Stimulated activated CD8-positive, alpha-beta memory T cell treated with anti-CD3 and anti-CD28 coated beads, Interleukin-15, amount 100 ng/mL, for 4 hours (primary cell): ENCODE results near the gene PTGFRN.
"Not testable (repeated sequence)": the region's sequence is repeated elsewhere in the genome, so short reads cannot be mapped to it uniquely, and the experiment has no call there.

ENCODE experiments used
- DNase-seq, 2 donors: peaks; one replicate each; pipeline ENCODE4 v3.0.0-alpha.2; 2020; ENCODE audit warnings: low read depth in 2 of 2

PTGFRN gene

DNA sequence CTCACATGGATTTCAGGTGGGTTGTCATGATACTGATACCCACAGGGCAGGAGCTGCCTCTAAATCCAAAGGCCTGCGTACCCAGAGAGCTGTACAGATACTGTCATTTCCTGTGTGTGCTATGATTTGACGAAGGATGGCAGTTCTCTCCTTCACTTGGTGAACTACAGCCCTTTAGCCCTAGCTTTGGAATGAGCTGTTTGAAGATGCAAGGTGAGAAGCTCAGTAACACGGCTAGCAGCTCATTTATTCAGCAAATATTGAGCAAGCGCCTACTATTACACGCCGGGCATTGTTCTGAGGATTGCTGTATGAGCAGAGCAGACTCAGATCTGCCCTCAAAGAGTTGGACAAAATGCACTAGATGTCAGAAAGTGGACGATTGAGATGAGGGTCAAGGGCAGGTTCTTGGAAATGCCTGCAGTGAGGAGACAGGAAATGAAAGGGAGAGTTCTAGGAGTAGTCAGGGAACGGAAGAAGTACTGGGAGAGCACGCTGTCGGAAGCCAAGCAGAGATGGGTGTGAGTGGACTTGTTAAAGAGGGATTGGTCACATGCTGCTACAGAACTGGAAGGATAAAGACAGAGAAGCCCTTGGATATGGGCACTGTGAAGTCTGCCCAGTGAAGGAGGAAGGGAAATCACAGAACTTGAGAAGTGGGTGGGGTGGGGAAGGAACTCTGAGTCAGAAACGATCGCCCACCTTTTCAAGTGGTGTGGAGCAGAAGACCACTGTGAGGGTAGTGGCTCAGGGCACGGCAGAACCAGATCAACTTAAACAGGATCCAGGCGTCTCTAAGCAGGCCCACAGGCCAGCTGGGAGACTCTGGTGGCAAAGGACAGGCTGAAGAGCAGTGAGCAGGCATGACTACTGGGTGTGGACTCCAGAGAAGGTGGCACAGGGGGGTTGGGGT is 7.1 kb downstream of the PTGFRN start:
- no peak for DNase-seq

DNA sequence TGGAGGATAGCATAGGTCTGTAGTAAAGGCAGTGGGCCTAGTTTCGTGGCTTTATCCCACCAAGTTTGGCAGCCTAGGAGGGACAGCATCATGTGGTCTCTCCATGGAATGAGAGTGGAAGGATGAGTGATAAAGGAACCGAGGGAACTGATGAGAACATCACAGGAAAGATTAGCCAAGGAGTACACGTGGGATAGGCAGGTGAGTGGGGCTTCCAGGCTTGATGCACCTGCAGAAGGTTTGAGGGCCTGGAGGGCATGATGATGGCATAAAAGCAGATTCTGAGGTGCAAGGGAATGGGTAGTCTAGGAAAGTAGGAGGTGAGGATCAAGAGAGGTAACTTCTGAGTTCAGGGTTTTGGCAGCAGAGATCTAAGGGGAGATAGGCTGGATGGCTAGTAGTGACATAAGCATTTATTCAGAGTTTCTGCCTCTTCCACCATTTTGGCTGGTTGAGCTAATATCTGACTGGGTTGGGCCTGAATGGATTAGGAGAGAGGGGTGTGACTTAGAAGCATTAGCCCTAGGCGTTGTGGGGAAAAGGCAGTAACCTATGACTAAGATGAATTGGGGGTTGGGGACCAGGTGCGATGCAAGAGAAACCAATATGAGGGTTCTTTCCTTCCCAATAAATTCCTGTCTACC is 9.1 kb downstream of the PTGFRN start:
- DNase-seq, result no peak

DNA sequence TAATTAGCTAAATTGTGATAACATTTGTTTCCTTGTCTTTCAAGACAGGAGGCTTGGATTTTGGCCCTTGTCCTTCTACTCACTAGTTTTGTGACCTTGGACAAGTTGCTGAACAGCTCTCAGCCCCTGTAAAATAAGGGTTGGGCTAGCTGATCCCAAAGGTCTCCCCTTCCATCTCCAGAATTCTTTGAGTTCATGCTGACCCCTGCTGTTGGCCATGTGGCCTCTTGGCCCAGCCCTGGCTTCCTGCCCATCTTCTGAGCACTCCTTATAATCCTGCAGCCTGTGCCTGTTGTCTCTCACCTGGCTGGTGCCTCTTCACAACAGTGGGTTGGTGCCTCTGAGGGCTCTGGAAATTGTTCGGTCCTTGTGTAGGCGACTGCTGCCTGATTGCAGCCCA is 10.1 kb downstream of the PTGFRN start:
- no peak for DNase-seq

DNA sequence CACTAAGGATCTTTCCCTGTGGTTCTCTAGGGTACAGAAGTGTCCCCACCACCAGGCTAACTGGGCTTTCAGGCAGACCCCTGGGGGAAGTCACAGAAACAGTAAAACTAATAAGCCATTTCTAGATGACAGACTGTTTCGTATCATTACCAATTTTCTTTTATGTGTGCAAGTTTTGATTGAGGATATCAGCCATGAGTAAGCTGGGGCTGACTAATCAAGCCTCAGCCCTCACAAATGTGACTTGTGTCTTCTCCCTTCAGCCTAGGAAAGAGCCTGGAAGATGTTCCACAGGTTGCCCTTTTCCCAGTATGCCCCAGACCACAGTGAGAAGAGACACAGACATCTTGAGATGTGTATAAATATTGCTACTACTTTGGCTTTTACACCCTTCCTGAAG is 10.5 kb downstream of the PTGFRN start:
- DNase-seq, result no peak

DNA sequence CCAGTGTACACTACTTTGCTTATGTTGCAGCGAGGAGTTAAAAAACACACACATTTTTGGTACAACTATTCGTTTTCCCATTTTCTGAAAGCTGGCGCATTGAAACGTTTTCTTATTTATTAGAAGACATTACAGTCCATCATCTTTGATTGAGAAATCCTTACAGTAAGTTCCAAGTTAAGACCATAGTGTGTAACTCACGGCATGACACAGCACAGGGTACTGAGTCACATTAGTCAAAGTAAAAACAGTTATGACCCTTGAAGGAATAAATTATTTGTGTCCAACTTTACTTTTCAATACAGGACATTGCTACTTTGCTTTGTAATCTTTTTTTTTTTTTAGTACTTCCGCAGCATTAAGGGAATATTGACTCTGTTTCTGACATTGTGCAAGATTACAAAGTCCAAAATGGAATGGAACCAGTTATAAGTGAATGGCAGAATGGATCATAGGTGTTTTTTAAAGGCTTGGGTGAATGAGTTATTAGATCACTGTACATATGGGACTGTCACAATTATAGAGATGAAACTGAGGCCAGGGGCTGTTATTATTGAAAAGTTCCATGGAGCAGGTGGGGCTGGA is 11.7 kb downstream of the PTGFRN start:
- DNase-seq, result no peak

DNA sequence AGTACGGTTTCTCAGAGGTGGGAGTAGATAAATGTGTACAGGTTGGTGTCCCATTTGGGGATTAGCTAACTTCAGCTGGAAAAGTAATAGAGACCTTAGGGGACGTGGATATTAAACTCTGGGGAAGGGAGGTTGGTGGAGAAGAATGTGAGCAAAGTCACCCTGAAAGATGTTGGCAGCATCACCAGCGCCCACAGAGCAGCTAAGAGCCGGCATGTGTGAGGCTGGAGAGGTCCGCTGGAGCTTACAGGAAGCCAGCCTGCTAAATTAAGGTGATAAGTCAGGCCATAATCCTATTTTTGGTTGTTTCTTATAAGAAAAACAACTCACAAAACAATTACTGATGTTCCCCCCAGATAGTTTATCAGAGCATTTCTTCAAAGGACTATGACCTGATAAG is 12.2 kb downstream of the PTGFRN start:
- no peak for DNase-seq

DNA sequence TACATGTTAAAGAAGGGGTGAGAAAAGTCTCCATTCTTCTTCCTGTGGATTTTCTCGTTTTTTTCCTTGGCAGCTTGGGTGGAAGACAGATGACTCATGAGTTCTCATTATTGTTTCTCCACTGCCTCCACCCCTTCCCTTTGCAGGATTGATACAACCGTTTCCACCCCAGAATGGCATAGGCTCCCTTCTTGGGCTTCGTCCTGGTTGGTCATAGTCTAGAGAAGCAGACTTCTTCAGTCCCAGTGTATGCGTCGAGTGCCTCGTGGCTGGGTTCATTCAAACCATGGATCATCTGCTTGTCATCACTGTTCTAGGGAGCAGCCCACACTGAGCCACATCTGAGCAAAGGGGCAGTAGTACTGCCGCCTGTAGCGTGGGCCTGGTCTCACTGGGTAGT is 13.7 kb downstream of the PTGFRN start:
- DNase-seq, result no peak

DNA sequence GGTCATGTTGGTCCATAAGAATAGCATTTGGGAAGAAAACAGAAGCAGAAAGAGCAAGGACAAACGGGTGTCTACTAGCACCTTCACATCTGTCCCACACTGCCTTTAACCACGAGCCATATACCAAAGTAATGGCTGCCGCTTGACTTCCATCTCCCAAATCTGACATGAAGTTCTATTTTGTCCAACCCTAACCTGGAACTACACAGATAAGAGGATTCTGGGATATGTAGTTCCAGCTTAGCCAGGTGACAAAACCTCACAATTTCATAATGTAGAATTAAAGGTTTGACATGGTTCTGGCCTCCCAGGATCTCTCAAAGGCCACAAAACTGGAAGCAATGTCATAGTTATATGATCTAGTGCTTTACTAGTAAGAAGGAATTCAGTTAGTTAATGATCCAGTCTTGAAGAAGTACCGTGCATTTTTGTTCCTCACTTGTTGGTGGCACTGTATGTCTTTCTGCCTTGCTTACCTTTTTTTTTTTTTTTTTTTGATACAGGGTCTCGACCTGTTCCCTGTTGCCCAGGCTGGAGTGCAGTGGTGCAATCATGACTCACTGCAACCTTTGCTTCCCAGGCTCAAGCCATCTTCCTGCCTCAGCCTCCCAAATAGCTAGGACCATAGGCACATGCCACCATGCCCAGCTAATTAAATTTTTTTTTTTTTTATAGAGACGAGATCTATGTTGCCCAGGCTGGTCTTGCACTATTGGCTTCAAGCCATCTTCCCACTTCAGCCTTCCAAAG is 17.5 kb downstream of the PTGFRN start:
- no peak for DNase-seq

DNA sequence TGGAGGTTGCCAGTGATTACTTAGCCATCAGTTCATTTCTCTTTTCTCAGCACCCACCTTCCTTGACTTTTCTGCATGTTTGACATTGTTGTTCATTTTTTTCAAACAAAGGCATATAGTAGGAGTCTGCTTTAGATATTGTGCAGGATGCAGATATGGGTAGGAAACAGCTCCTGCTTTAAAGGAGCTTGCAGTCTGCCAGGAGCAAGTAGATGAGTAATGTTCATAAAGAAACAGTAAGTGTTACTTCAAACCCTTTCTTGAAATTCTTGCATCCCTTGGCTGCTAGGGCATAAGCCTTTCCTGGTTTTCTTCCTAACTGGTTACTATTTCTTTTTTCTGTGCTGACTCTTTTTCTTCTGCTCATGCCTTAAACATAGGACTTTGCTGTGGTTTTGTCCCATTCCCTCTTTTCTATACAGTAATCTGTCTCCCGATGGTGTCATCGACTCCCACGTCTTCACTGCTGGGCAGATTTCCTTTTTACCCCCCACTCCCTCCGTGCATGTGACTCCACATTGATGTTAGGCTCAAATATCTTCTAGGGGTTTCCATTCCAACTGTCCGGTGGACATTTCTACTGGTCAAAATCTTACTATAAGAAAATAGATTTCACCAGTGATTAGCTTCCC is 20.4 kb downstream of the PTGFRN start:
- DNase-seq, result no peak

DNA sequence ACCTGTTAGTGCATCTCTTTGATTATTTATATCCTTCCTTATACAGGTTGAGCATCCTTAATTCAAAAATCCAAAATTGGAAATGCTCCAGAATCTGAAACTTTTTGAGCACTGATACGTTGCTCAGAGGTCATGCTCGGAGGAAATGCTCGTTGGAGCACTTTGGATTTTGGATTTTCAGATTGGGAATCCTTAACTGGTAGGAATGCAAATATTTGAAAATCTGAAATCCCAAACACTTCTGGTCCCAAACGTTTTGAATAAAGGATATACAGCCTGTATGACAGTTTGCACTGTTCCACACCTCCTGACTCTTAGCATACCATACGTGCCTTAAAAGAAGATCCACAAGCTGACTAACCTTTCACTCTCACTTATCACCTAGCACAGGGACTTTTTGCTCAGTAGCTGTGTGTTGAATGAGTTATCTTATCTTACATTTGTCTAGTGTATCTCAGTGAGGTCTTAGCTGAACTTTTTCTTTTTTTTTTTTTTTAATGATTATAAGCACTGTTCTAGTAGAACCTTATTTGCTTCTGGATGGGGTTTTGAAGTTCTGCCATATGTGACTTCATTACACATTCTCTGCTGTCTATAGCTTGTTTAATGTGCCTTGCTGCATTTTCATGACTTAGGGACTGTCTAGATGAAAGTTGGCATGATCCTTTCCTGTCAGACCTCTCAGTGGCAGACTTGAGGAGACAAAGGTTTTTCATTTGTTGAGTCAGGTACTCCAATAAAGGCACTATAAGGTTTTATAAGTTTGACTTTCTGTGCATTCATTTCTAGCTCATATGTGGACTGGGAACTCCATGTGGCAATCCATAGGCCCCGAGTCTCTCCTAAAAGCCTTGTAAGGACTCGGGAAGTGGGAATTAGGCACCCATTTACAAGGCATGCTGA is 21.6 kb downstream of the PTGFRN start:
- no peak for DNase-seq

DNA sequence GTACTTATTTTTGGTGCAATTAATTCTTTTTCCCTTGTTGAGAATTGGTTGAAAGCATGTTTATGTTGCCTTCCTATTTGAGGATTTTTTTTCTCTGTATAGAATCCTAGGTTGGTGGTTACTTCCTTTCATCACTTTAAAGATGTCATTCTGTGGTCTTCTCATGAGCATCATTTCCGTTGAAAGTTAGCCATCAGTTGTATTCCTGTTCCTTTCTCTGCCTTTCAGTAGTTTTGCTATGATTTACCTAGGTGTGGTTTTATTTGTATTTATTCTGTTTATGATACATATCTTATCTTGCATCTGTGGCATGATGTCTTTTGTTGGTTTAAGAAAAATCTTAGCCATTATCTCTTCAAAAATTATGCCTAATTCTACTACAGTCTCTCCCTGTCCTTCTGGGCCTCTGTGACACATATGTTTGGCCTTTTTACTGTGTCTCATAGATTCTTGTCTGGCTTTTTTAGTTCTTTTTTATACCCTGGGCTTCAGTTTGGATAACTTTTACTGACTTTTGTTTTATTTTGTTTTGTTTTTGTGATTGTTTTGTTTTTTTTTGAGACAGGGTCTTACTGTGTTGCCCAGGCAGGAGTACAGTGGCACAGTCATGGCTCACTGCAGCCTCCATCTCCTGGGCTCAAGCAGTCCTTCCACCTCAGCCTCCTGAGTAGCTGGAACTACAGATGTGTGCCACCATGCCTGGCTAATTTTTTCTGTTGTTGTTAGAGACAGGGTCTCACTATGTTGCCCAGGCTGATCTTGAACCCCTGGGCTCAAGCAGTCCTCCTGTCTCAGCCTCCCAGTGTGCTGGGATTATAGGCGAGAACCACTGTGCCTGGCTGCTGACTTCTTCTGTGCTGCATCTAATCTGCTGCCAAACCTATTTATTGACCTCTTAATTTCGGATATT is 24.1 kb downstream of the PTGFRN start:
- DNase-seq, result no peak

DNA sequence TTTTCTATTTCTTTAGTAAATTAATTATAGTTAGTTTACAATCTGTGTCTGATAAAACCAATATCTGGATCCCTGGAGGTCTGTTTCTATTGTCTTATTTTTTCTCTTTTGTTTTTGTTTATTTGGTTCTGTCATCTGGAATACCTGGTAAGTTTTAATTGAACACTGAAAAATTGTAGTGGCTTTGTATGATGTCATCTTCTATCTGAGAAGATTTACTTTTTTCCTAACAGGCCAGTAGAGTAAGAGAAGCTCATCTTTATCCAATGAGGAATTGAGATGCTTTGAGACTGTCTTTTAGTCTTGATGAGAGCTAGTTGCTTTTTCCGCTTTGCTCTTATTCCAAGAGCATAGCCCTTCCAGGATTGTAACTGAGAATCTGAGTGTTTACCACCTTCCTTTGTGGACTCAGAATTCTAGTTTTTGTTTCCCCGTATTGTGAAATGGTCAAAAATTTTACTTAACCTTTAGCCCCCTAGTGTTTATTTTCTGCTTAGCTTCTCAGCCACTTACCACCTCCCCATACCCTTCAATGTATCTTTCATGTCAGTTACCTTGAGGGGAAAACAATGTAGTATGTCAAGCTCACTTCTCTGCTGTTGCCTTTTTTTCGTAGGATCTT is 25.0 kb downstream of the PTGFRN start:
- DNase-seq, result no peak

DNA sequence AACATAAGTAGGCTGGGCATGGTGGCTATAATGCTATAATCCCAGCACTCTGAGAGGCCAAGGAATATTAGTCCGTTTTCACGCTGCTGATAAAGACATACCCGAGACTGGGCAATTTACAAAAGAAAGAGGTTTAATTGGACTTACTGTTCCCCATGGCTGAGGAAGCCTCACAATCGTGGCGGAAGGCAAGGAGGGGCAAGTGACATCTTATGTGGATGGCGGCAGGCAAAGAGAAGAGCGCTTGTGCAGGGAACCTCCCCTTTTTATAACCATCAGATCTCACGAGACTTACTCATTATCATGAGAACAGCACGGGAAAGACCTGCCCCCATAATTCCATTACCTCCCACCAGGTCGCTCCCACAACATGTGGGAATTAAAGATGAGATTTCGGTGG is 28.5 kb downstream of the PTGFRN start:
- DNase-seq, result no peak

DNA sequence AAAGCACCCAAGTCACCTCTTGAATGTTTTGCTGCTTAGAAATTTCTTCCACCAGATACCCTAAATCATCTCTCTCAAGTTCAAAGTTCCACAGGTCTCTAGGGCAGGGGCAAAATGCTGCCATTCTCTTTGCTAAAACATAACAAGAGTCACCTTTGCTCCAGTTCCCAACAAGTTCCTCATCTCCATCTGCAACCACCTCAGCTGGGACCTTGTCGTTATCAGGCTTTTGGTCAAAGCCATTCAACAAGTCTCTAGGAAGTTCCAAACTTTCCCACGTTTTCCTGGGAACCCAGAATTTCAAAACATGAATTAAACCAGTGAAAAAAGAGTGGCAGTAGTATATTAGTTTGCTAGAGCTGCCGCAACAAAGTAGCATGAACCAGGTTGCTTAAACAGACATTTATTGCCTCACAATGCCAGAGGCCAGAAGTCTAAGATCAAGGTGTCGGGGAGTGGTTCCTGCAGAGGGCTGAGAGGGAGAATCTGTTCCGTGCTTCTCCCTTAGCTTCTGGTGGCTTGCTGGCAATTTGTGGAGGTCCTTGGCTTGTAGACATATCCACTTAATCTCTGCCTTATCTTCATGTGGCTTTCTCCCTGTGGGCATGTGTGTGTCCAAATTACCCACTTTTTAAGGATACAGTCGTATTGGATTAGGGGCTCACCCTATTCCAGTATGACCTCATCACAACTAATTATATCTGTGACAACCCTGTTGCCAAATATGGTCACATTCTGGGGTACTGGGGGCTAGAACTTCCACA is 30.2 kb downstream of the PTGFRN start:
- not testable (repeated sequence) for DNase-seq

DNA sequence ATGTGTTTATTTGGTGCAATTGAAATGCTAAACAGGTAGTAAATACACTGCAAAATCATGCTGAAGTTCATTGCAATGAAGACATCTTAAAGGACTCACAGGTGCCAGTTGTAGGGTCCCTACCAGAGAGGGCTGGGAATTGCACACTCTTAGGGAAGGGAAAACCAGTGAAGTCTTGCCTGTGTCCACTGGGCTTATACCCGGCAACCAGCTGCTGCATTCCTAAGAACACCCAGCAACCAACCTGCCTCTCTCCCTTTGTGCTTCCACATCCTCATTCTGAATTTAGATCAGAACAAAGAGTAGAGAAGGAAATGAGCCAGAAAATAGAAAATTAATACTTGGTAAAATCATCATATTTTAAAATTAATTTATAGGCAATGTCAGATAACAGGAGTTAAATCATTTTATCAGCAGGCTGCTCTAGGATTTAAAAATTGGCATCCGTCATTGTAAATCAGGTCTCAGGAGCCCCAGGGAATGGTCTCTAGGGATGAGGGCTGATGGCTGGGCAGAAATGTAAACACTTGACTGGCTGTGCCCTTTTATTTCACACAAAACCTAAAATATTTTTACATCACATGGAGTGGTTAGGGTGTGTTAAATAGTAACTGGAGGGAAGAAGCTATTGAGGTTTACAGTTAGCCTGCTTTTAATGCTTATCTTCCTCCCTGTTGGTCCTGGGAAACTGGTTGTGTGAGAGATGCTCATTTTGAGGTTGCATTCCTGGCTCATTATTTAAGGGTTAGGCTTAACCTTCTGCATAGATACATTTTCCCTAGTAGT is 31.3 kb downstream of the PTGFRN start:
- DNase-seq, result no peak

DNA sequence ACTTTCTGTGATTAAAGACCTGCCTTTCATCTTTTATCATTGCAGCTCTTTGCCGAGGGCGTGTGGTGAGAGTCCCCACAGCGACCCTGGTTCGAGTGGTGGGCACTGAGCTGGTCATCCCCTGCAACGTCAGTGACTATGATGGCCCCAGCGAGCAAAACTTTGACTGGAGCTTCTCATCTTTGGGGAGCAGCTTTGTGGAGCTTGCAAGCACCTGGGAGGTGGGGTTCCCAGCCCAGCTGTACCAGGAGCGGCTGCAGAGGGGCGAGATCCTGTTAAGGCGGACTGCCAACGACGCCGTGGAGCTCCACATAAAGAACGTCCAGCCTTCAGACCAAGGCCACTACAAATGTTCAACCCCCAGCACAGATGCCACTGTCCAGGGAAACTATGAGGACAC is 32.0 kb downstream of the PTGFRN start:
- DNase-seq, result no peak

DNA sequence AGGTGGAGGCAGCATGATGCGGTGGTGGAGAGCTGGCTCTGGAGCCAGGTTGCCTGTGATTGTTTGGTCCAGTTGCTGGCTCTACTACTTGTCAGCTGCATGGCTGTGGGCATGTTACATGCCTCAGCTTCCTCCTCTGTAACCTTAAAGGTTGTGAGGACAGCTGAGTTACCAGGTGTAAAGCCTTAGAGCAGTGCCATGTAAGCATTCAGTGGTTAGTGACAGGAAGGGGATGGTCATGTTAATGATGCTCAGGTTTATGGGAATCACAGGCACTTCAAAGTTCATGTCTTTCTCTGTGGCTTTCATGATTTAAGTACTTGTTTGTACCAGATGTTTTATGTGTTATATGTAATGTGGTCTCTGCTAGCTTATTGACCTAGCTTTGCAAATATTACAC is 32.6 kb downstream of the PTGFRN start:
- DNase-seq, result no peak

DNA sequence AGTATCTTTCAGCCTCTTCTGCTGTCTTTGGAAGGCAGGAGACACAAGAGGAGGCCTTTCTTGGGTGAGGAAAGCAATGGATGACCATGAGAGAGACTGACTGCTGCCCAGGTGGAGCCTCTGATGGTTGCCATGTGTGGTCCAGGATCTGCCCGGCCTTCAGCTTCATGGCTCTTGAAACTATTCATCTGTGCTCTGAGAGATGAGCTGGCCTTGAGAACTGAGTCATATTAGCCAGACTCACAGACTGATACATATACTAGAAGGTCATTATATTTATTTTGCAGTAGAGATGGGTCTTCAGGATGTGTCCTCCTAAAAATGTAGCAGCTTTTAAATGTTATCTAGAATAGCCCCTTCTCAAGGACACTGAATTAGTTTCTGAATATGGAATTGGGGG is 33.7 kb downstream of the PTGFRN start:
- no peak for DNase-seq
